MM.1S (cell line): Measurements from ENCODE around the gene FAM53C.
A peak's percentile ranks its signal among the peaks of the same experiment; 100 is the strongest.

Source experiments
- DNase-seq: peaks from one replicate; pipeline ENCODE4 v3.0.0-alpha.2; 2015
- H2AFZ ChIP-seq: fragments of 300-600 bp; sonication (generic); 2 replicates; pipeline ENCODE4 v1.6.0; 2016; ENCODE audit warnings: antibody characterized with exemption, low read length
- H3F3A ChIP-seq: fragments of 300-600 bp; sonication (generic); 2 replicates; pipeline ENCODE4 v1.6.1; 2016; ENCODE audit warnings: mild to moderate bottlenecking, antibody characterized with exemption, low read length, moderate library complexity, mixed read lengths; ENCODE audit not compliant: insufficient read depth
- H3K27ac ChIP-seq: fragments of 300-600 bp; sonication (generic); 2 replicates; pipeline ENCODE4 v1.5.1; 2016; ENCODE audit warnings: mild to moderate bottlenecking, low read length
- H3K27me3 ChIP-seq: fragments of 300-600 bp; sonication (generic); replicated peaks from 2 replicates; pipeline ENCODE4 v1.6.0; 2016; ENCODE audit warnings: low read length; ENCODE audit not compliant: insufficient read depth
- H3K36me3 ChIP-seq: fragments of 300-600 bp; sonication (generic); replicated peaks from 2 replicates; pipeline ENCODE4 v1.6.1; 2016; ENCODE audit warnings: mild to moderate bottlenecking, low read length, mixed read lengths; ENCODE audit not compliant: insufficient read depth
- H3K4me1 ChIP-seq: fragments of 300-600 bp; sonication (generic); 2 replicates; pipeline ENCODE4 v1.6.1; 2016; ENCODE audit warnings: low read length, mixed read lengths
- H3K4me2 ChIP-seq: fragments of 300-600 bp; sonication (generic); 2 replicates; pipeline ENCODE4 v1.6.0; 2016; ENCODE audit warnings: low read depth, low read length
- H3K4me3 ChIP-seq: fragments of 300-600 bp; sonication (generic); 2 replicates; pipeline ENCODE4 v1.5.1; 2016; ENCODE audit warnings: low read length, mixed read lengths
- H3K79me2 ChIP-seq: fragments of 300-600 bp; sonication (generic); 2 replicates; pipeline ENCODE4 v1.6.1; 2016; ENCODE audit warnings: mixed run types, low read length, mixed read lengths
- H3K9ac ChIP-seq: fragments of 300-600 bp; sonication (generic); 2 replicates; pipeline ENCODE4 v1.6.1; 2016; ENCODE audit warnings: low read length, mixed read lengths
- H3K9me2 ChIP-seq: fragments of 300-600 bp; sonication (generic); replicated peaks from 2 replicates; pipeline ENCODE4 v1.6.1; 2016; ENCODE audit warnings: mild to moderate bottlenecking, low read length, mixed read lengths; ENCODE audit not compliant: insufficient read depth
- H3K9me3 ChIP-seq: fragments of 300-600 bp; sonication (generic); replicated peaks from 2 replicates; pipeline ENCODE4 v1.6.1; 2016; ENCODE audit warnings: mild to moderate bottlenecking, low read length, mixed read lengths; ENCODE audit not compliant: insufficient read depth
- H4K20me1 ChIP-seq: fragments of 300-600 bp; sonication (generic); 2 replicates; pipeline ENCODE4 v1.6.1; 2016; ENCODE audit warnings: mild to moderate bottlenecking, low read length, moderate library complexity, mixed read lengths; ENCODE audit not compliant: insufficient read depth
- EZH2 ChIP-seq: fragments of 300-600 bp; sonication (generic); optimal IDR thresholded peaks from 2 replicates; pipeline ENCODE3; 2017; ENCODE audit warnings: low read depth, mild to moderate bottlenecking, antibody characterized with exemption, low read length, mixed read lengths
- EZH2phosphoT487 ChIP-seq: fragments of 300-600 bp; sonication (generic); IDR thresholded peaks from 2 replicates; pipeline ENCODE4 v1.6.1; 2018; ENCODE audit warnings: antibody characterized with exemption, low read length
- TF ChIP-seq, protein P1 (sequence below): fragments of 300-600 bp; sonication (generic); IDR thresholded peaks from 2 replicates; pipeline ENCODE4 v1.5.1; 2016; ENCODE audit warnings: antibody characterized with exemption, low read length, mixed read lengths

Gene FAM53C

DNA sequence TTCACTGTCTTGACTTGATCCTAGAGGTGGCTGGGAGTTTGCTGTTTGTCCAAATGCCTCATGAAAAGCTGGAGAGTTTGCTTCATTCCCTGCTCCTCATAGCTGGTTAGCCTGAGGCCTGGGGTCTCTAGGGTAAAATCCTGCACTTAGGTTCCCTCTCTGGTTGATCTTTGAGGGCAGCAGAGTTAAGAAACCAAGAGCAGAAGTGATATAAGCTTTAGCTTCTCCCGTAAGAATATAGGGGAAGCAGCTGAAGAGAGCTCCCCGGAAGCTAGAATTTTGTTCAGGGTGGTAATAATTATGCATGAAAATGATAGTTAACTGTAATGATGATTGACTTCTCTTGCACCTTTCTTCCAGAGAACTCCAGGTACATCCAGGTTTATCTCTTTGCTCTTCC lies 1.4 kb downstream of the FAM53C start:
- peak overlapping the region; percentile 99; the same call in 1 of the 2 replicates for H3K9ac ChIP-seq
- no peaks in the 10 kb centered on the region for H4K20me1 ChIP-seq
- no peak overlapping the region for H3K27ac ChIP-seq
- peak overlapping the region; percentile 89 for H3K4me2 ChIP-seq
- no peaks in the 10 kb centered on the region for H3K9me2 ChIP-seq
- no peaks in the 10 kb centered on the region for H3K27me3 ChIP-seq
- no peak overlapping the region for H2AFZ ChIP-seq
- peak overlapping the region; percentile 75 for H3K4me3 ChIP-seq
- H3F3A ChIP-seq = no peaks in the 10 kb centered on the region
- no peak for DNase-seq
- H3K79me2 ChIP-seq = peaks cover 48% of the 10 kb centered on the region
- peaks cover 3% of the 10 kb centered on the region; the same call in 1 of the 2 replicates for H3K36me3 ChIP-seq
- no peaks in the 10 kb centered on the region for H3K9me3 ChIP-seq
- TF ChIP-seq, protein P1, sequence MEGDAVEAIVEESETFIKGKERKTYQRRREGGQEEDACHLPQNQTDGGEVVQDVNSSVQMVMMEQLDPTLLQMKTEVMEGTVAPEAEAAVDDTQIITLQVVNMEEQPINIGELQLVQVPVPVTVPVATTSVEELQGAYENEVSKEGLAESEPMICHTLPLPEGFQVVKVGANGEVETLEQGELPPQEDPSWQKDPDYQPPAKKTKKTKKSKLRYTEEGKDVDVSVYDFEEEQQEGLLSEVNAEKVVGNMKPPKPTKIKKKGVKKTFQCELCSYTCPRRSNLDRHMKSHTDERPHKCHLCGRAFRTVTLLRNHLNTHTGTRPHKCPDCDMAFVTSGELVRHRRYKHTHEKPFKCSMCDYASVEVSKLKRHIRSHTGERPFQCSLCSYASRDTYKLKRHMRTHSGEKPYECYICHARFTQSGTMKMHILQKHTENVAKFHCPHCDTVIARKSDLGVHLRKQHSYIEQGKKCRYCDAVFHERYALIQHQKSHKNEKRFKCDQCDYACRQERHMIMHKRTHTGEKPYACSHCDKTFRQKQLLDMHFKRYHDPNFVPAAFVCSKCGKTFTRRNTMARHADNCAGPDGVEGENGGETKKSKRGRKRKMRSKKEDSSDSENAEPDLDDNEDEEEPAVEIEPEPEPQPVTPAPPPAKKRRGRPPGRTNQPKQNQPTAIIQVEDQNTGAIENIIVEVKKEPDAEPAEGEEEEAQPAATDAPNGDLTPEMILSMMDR = no peak
- no peak for TF ChIP-seq EZH2
- no peak for TF ChIP-seq EZH2phosphoT487
- H3K4me1 ChIP-seq = peaks cover 13% of the 10 kb centered on the region

DNA sequence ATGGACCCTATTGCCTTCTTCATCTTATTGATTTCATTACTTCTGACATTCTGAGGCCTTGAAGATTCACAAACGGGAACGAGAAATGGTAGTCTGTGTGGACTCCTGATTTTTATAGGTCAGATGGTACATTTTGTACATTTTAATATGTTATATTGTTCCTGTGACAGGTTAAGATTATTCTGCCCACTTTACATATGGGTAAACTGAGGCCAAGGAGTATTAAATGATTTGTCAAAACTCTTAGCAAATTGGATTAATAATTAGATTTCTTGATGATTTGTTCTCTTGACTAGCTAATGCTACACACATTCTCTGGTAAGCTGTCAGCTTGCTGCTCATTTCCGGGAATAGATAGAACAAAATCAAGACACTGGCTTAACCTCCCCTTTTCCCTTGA lies 1.9 kb downstream of the FAM53C start:
- Histone ChIP-seq H3K79me2 (peaks cover 48% of the 10 kb centered on the region), H3K27me3 (no peaks in the 10 kb centered on the region), H3K4me2 (no peak overlapping the region; the same call in 1 of the 2 replicates), H4K20me1 (no peaks in the 10 kb centered on the region), H3K4me1 (peaks cover 13% of the 10 kb centered on the region), H3K9me3 (no peaks in the 10 kb centered on the region), H3K27ac (no peak overlapping the region), H3K9me2 (no peaks in the 10 kb centered on the region), H3K4me3 (no peak overlapping the region), H3K9ac (no peak overlapping the region), H2AFZ (no peak overlapping the region), H3K36me3 (peaks cover 3% of the 10 kb centered on the region; the same call in 1 of the 2 replicates), H3F3A (no peaks in the 10 kb centered on the region)
- TF ChIP-seq EZH2 (no peak), EZH2phosphoT487 (no peak)
- TF ChIP-seq, protein P1 = no peak
- DNase-seq = no peak

DNA sequence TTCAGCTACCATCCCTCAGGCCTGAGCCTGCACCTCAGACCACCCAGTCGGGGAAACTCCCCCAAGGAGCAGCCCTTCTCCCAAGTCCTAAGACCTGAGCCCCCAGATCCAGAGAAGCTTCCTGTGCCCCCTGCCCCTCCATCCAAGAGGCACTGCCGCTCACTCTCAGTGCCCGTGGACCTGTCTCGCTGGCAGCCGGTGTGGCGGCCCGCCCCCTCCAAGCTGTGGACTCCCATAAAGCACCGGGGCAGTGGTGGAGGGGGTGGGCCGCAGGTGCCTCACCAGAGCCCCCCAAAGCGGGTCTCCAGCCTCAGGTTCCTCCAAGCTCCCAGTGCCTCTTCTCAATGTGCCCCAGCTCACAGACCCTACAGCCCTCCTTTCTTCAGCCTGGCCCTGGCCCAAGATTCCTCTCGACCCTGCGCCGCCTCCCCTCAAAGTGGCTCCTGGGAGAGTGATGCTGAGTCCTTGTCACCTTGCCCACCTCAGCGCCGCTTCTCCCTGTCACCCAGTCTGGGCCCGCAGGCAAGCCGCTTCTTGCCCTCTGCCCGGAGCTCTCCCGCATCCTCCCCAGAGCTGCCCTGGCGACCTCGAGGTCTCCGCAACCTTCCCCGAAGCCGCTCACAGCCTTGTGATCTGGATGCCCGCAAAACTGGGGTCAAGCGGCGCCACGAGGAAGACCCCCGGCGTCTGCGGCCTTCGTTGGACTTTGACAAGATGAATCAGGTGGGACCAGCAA lies 7.0 kb downstream of the FAM53C start:
- Histone ChIP-seq H3K36me3 (peaks cover 6% of the 10 kb centered on the region; the same call in 1 of the 2 replicates), H3K4me3 (no peak overlapping the region)

More for the DNA sequence above, 7.0 kb downstream of the FAM53C start:
- H4K20me1 ChIP-seq = no peaks in the 10 kb centered on the region
- peaks cover 30% of the 10 kb centered on the region for H3K79me2 ChIP-seq
- no peak overlapping the region for H3K9ac ChIP-seq
- H2AFZ ChIP-seq = no peak overlapping the region
- H3K27ac ChIP-seq = no peak overlapping the region
- H3K27me3 ChIP-seq = no peaks in the 10 kb centered on the region
- DNase-seq = no peak
- TF ChIP-seq, protein P1 = no peak
- TF ChIP-seq EZH2phosphoT487 = no peak
- TF ChIP-seq EZH2 = no peak
- no peak overlapping the region for H3K4me2 ChIP-seq
- no peaks in the 10 kb centered on the region for H3F3A ChIP-seq
- H3K9me2 ChIP-seq = no peaks in the 10 kb centered on the region
- no peaks in the 10 kb centered on the region for H3K4me1 ChIP-seq
- no peaks in the 10 kb centered on the region for H3K9me3 ChIP-seq
